ENCODE measurements around the gene SNX17. TPM values are rescaled to one million over a fixed set of nuclear protein-coding genes. Genes with fewer than 3 reads are reported as not detected.

Gene SNX17
- total RNA-seq, 3 donors from 2014 or later (not counting 1 experiment from before 2014, with no cell fraction given) = 96.3 to 107 (median 100) TPM

GRCh38 chr2:27322766-27323595 lies 47.4 kb upstream of the SNX17 start, which contains the start of gene MPV17:
MPV17 (minus strand) TSS chr2:27323097; CDS start chr2:27322517, 580 bp downstream.
- no peaks in the 10 kb centered on the region for H3K9me3 ChIP-seq (ENCODE audit: control insufficient read depth, insufficient read depth, low read length)
- ATAC-seq = peak; percentile 96 to 98 (median 96)
- peaks cover 10% of the 10 kb centered on the region for H3K36me3 Mint-ChIP-seq
- peak within 1 kb of the TSS; percentile 99 for H3K4me3 Mint-ChIP-seq
- under 1% methylated on average over 38 of the region's 39 CpGs for WGBS (ENCODE audit: insufficient coverage)
- DNase-seq = peak; percentile 79 to 93
- H3K27ac ChIP-seq (ENCODE audit: low read length) = peak within 1 kb of the TSS; percentile 88
- peak within 1 kb of the TSS; percentile 79 for H3K4me3 ChIP-seq (ENCODE audit: low read length)
- peaks cover 18% of the 10 kb centered on the region for H3K4me1 ChIP-seq (ENCODE audit: control insufficient read depth, insufficient read depth, low read length)
- intact Hi-C loops (cut with micrococcal nuclease) = loop anchor here (1.0 kb wide), 1 partner anchor 33 kb away; the partner anchor contains the start of gene GTF3C2
- H3K36me3 ChIP-seq (ENCODE audit: control insufficient read depth, insufficient read depth, low read length) = peaks cover 16% of the 10 kb centered on the region
- H3K4me1 Mint-ChIP-seq = peaks cover 18 to 23% of the 10 kb centered on the region in 2 donors
- H3K27me3 Mint-ChIP-seq (ENCODE audit: low read depth in 2 of 2) = no peaks in the 10 kb centered on the region
- no peaks in the 10 kb centered on the region for H3K27me3 ChIP-seq (ENCODE audit: control insufficient read depth, insufficient read depth, low read length)
- H3K9me3 Mint-ChIP-seq = no peaks in the 10 kb centered on the region
- H3K27ac Mint-ChIP-seq = peak within 1 kb of the TSS; percentile 98 to 99
- TF ChIP-seq, protein P1, sequence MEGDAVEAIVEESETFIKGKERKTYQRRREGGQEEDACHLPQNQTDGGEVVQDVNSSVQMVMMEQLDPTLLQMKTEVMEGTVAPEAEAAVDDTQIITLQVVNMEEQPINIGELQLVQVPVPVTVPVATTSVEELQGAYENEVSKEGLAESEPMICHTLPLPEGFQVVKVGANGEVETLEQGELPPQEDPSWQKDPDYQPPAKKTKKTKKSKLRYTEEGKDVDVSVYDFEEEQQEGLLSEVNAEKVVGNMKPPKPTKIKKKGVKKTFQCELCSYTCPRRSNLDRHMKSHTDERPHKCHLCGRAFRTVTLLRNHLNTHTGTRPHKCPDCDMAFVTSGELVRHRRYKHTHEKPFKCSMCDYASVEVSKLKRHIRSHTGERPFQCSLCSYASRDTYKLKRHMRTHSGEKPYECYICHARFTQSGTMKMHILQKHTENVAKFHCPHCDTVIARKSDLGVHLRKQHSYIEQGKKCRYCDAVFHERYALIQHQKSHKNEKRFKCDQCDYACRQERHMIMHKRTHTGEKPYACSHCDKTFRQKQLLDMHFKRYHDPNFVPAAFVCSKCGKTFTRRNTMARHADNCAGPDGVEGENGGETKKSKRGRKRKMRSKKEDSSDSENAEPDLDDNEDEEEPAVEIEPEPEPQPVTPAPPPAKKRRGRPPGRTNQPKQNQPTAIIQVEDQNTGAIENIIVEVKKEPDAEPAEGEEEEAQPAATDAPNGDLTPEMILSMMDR (IDR thresholded peaks at IDR 0.05) = no peak

DNA sequence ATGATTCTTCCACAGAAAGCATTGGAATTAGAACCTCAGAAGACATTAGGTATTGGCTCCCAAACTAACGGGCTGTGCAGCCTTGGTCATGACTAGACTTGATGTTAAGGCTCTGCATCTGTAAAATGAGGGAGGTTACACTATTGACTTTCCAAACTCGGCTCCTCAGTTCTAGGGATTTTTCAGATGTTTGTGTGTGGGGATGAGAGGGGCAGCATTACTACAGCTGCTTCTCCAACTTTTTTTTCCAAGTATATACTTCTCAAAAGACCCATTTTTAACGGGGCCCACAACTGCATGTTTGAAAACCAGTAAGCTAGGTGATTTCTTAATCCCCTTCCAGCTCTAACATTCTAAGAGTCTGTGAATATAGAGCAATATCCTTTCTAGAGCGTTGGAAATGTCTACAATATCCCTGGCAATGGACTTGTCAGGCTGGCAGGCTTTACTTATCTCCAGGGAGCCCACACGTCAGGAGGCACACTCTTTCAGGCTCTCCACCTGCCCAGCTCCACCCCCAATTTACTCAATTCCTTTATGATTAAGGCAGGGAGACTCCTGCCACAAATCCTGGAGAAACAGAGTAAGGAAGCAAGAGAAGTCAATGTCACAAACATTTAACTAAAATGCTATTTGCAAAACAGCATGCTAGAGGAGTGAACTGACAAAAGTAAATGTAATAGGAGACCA lies 46.7 kb upstream of the SNX17 start:
- intact Hi-C loops (cut with micrococcal nuclease) = loop anchor here (1.0 kb wide), 1 partner anchor 33 kb away; the partner anchor contains the start of gene GTF3C2
- H3K9me3 Mint-ChIP-seq = no peaks in the 10 kb centered on the region
- no peak for DNase-seq
- H3K27ac Mint-ChIP-seq = peak overlapping the region; percentile 98 to 99
- no peaks in the 10 kb centered on the region for H3K27me3 Mint-ChIP-seq (ENCODE audit: low read depth in 2 of 2)
- H3K4me1 Mint-ChIP-seq = peaks cover 18 to 23% of the 10 kb centered on the region in 2 donors
- Histone ChIP-seq H3K9me3 (ENCODE audit: control insufficient read depth, insufficient read depth, low read length) (no peaks in the 10 kb centered on the region), H3K4me3 (ENCODE audit: low read length) (peak overlapping the region; percentile 79), H3K36me3 (ENCODE audit: control insufficient read depth, insufficient read depth, low read length) (peaks cover 22% of the 10 kb centered on the region), H3K4me1 (ENCODE audit: control insufficient read depth, insufficient read depth, low read length) (peaks cover 18% of the 10 kb centered on the region), H3K27ac (ENCODE audit: low read length) (peak overlapping the region; percentile 88), H3K27me3 (ENCODE audit: control insufficient read depth, insufficient read depth, low read length) (no peaks in the 10 kb centered on the region)
- ATAC-seq = no peak
- 60% methylated on average over 4 of the region's 5 CpGs for WGBS (ENCODE audit: insufficient coverage)
- H3K36me3 Mint-ChIP-seq = peaks cover 18% of the 10 kb centered on the region
- peak overlapping the region; percentile 99 for H3K4me3 Mint-ChIP-seq
- TF ChIP-seq, protein P1 (IDR thresholded peaks at IDR 0.05) = no peak

- no peak for ATAC-seq
- H3K36me3 Mint-ChIP-seq = peaks cover 21% of the 10 kb centered on the region
- 94% methylated on average over 5 of the region's 5 CpGs for WGBS (ENCODE audit: insufficient coverage)
Measured at GRCh38 chr2:27324720-27325119, 45.7 kb upstream of the SNX17 start.

More at GRCh38 chr2:27324720-27325119, 45.7 kb upstream of the SNX17 start:
- H3K27ac Mint-ChIP-seq = peak overlapping the region; percentile 98 to 99
- Histone ChIP-seq H3K9me3 (ENCODE audit: control insufficient read depth, insufficient read depth, low read length) (no peaks in the 10 kb centered on the region), H3K27me3 (ENCODE audit: control insufficient read depth, insufficient read depth, low read length) (no peaks in the 10 kb centered on the region), H3K4me3 (ENCODE audit: low read length) (no peak overlapping the region), H3K36me3 (ENCODE audit: control insufficient read depth, insufficient read depth, low read length) (peaks cover 32% of the 10 kb centered on the region), H3K4me1 (ENCODE audit: control insufficient read depth, insufficient read depth, low read length) (peaks cover 18% of the 10 kb centered on the region), H3K27ac (ENCODE audit: low read length) (no peak overlapping the region)
- H3K4me1 Mint-ChIP-seq = peaks cover 18 to 23% of the 10 kb centered on the region in 2 donors
- peak overlapping the region; percentile 59 for H3K4me3 Mint-ChIP-seq
- H3K27me3 Mint-ChIP-seq (ENCODE audit: low read depth in 2 of 2) = no peaks in the 10 kb centered on the region
- TF ChIP-seq, protein P1 (IDR thresholded peaks at IDR 0.05) = no peak
- no peaks in the 10 kb centered on the region for H3K9me3 Mint-ChIP-seq
- intact Hi-C loops (cut with micrococcal nuclease) = no loop called here
- no peak for DNase-seq
